Fibroblast of skin of right quadriceps (primary cell): ENCODE measurements around the gene CLCN6.

Experiments
- DNase-seq: peaks from one replicate; pipeline ENCODE4 v3.0.0-alpha.2; 2013

Gene CLCN6

GRCh38 chr1:11880911-11881748 lies 75.1 kb downstream of the CLCN6 start:
- no peak for DNase-seq

GRCh38 chr1:11881749-11882441 lies 75.9 kb downstream of the CLCN6 start:
- no peak for DNase-seq

- DNase-seq: no peak
Observed at GRCh38 chr1:11882814-11883538, 77.0 kb downstream of the CLCN6 start.

GRCh38 chr1:11885916-11886315 lies 79.9 kb downstream of the CLCN6 start:
- no peak for DNase-seq

GRCh38 chr1:11886986-11887665 lies 81.1 kb downstream of the CLCN6 start:
- DNase-seq: no peak

- DNase-seq: no peak
Observed at GRCh38 chr1:11887666-11888007, 81.6 kb downstream of the CLCN6 start.

- DNase-seq: no peak
Observed at GRCh38 chr1:11888206-11888876, 82.3 kb downstream of the CLCN6 start.

GRCh38 chr1:11888877-11889208 lies 82.9 kb downstream of the CLCN6 start:
- no peak for DNase-seq

- no peak for DNase-seq
Observed at GRCh38 chr1:11891433-11892186, 85.6 kb downstream of the CLCN6 start.
